Common myeloid progenitor, CD34-positive (primary cell): ENCODE results near the gene PSMB5.

Experiments used
- CTCF ChIA-PET: fragments of 350-600 bp; sonication (Branson Sonifier 250); formaldehyde crosslinking; loops from one replicate; lab custom pipeline; 2021; ENCODE audit warnings: antibody characterized with exemption; lab: Charles Lee
- POLR2A ChIA-PET: fragments of 350-600 bp; sonication (Branson Sonifier 250); formaldehyde crosslinking; loops from one replicate; lab custom pipeline; 2021; ENCODE audit warnings: antibody characterized with exemption; lab: Charles Lee
- DNase-seq, 3 donors: peaks; one replicate each; pipeline versions ENCODE4 v3.0.0 to v3.0.0-alpha.2; 2013
- H3K27ac ChIP-seq, 2 experiments: 1 replicate in 1 of 2; 2 replicates in 1 of 2; pipeline ENCODE4 v1.7.0; 2013; ENCODE audit warnings: inconsistent platforms in 2 of 2, low read length in 2 of 2, mild to moderate bottlenecking in 2 of 2, low read depth in 1 of 2, moderate library complexity in 1 of 2; ENCODE audit not compliant: severe bottlenecking in 2 of 2, insufficient read depth in 1 of 2, poor library complexity in 1 of 2
- H3K27me3 ChIP-seq, 5 experiments: replicated peaks in 2 of 5; 1 replicate in 3 of 5; 2 replicates in 2 of 5; pipeline versions ENCODE4 v1.6.1 to v1.7.0; 2013; ENCODE audit warnings: low read length in 4 of 5, mild to moderate bottlenecking in 2 of 5, moderate library complexity in 2 of 5, inconsistent platforms in 1 of 5; ENCODE audit not compliant: insufficient read depth in 5 of 5, control insufficient read depth in 4 of 5
- H3K36me3 ChIP-seq, 4 experiments: 1 replicate in 2 of 4; 2 replicates in 2 of 4; pipeline versions ENCODE4 v1.6.1 to v1.7.0; 2013; ENCODE audit warnings: low read length in 3 of 4, control low read depth in 1 of 4, mild to moderate bottlenecking in 1 of 4; ENCODE audit not compliant: control insufficient read depth in 4 of 4, insufficient read depth in 4 of 4
- H3K4me1 ChIP-seq, 4 experiments: 1 replicate in 3 of 4; 2 replicates in 1 of 4; pipeline versions ENCODE4 v1.6.1 to v1.7.1; 2013; ENCODE audit warnings: low read length in 3 of 4, mild to moderate bottlenecking in 3 of 4, control low read depth in 1 of 4, inconsistent platforms in 1 of 4, moderate library complexity in 1 of 4; ENCODE audit not compliant: control insufficient read depth in 4 of 4, insufficient read depth in 4 of 4; ENCODE audit errors: control extremely low read depth in 1 of 4
- H3K4me3 ChIP-seq, 7 experiments: 1 replicate in 4 of 7; 2 replicates in 3 of 7; pipeline versions ENCODE4 v1.5.1 to v1.7.0; 2013; ENCODE audit warnings: mild to moderate bottlenecking in 7 of 7, low read length in 6 of 7, moderate library complexity in 6 of 7, inconsistent platforms in 2 of 7, low read depth in 2 of 7, control low read depth in 1 of 7; ENCODE audit not compliant: insufficient read depth in 4 of 7, control insufficient read depth in 1 of 7; ENCODE audit errors: extremely low read depth in 1 of 7
- H3K9me3 ChIP-seq, 5 experiments: 1 replicate in 4 of 5; 2 replicates in 1 of 5; pipeline versions ENCODE4 v1.6.1 to v1.7.1; 2013; ENCODE audit warnings: low read length in 4 of 5, mild to moderate bottlenecking in 2 of 5, inconsistent platforms in 1 of 5, low read depth in 1 of 5, moderate library complexity in 1 of 5; ENCODE audit not compliant: control insufficient read depth in 4 of 5, insufficient read depth in 2 of 5; ENCODE audit errors: control extremely low read depth in 1 of 5
- WGBS: methylation state at CpG from one replicate; pipeline ENCODE4 v1.1.5; 2013; ENCODE audit not compliant: insufficient coverage; 5-methylcytosine and 5-hydroxymethylcytosine counted together

PSMB5 gene

GRCh38 chr14:23035303-23036144, 824 bp upstream of the PSMB5 start:
- no peaks in the 10 kb centered on the region for H3K9me3 ChIP-seq
- no peaks in the 10 kb centered on the region for H3K27me3 ChIP-seq
- H3K27ac ChIP-seq = peak overlapping the region; percentile 88 to 95
- 40% methylated on average over 5 of the region's 14 CpGs for WGBS
- peaks cover 4 to 23% (median 17%) of the 10 kb centered on the region in 4 experiments for H3K36me3 ChIP-seq
- no peak for DNase-seq
- H3K4me3 ChIP-seq = peak overlapping the region in 6 of 7 experiments; percentile 88 to 97 (median 91)
- ChIA-PET CTCF (interaction anchor here (2.5 to 33.6 kb wide), 2 partner anchors 23 to 47 kb away, joined by 12 to 933 read pairs; partner anchors contain the start of genes AJUBA and CDH24), POLR2A (interaction anchor here (0.6 to 1.6 kb wide), 2 partner anchors 20 to 37 kb away, joined by 3 read pairs; no protein-coding TSS in a partner anchor)
- peaks cover 6 to 12% (median 11%) of the 10 kb centered on the region in 4 experiments for H3K4me1 ChIP-seq

- ChIA-PET POLR2A (interaction anchor here (1.6 kb wide), 1 partner anchor 18 kb away, joined by 3 read pairs; no protein-coding TSS in a partner anchor), CTCF (interaction anchor here (0.8 to 2.5 kb wide), 7 partner anchors 12 to 39 kb away, joined by 3 to 16 read pairs (median 5); partner anchors contain the start of gene CDH24)
- peaks cover 6 to 17% (median 13%) of the 10 kb centered on the region in 4 experiments for H3K4me1 ChIP-seq
- H3K27ac ChIP-seq = peak overlapping the region; percentile 88 to 95
- no peaks in the 10 kb centered on the region for H3K9me3 ChIP-seq
- peaks cover 5 to 29% (median 23%) of the 10 kb centered on the region in 4 experiments for H3K36me3 ChIP-seq
- WGBS = 48% methylated on average over 9 of the region's 17 CpGs
- DNase-seq = no peak
- H3K27me3 ChIP-seq = no peaks in the 10 kb centered on the region
- H3K4me3 ChIP-seq = peak overlapping the region; percentile 76 to 97 (median 89)
Observed at GRCh38 chr14:23033801-23034497, 751 bp downstream of the PSMB5 start.

GRCh38 chr14:23033251-23033727, 1.4 kb downstream of the PSMB5 start:
- Histone ChIP-seq H3K9me3 (no peaks in the 10 kb centered on the region), H3K27ac (no peak overlapping the region), H3K36me3 (peaks cover 5 to 35% (median 23%) of the 10 kb centered on the region in 4 experiments), H3K4me1 (peaks cover 6 to 20% (median 15%) of the 10 kb centered on the region in 4 experiments), H3K4me3 (peak overlapping the region in 4 of 7 experiments; percentile 88 to 95 (median 88)), H3K27me3 (no peaks in the 10 kb centered on the region)
- no peak for DNase-seq
- ChIA-PET POLR2A (interaction anchor here (1.6 kb wide), 1 partner anchor 17 kb away, joined by 3 read pairs; no protein-coding TSS in a partner anchor), CTCF (interaction anchor here (0.8 to 2.5 kb wide), 8 partner anchors 11 to 47 kb away, joined by 4 to 16 read pairs (median 4); partner anchors contain the start of gene CDH24)
- 98% methylated on average over 10 of the region's 10 CpGs for WGBS

GRCh38 chr14:23030936-23031335, 3.8 kb downstream of the PSMB5 start:
- H3K4me3 ChIP-seq = no peak overlapping the region
- no peak for DNase-seq
- 100% methylated on average over 4 of the region's 4 CpGs for WGBS
- no peaks in the 10 kb centered on the region for H3K9me3 ChIP-seq
- H3K27ac ChIP-seq = no peak overlapping the region
- H3K4me1 ChIP-seq = peaks cover 6 to 20% (median 15%) of the 10 kb centered on the region in 4 experiments
- H3K36me3 ChIP-seq = peaks cover 10 to 48% (median 32%) of the 10 kb centered on the region in 4 experiments
- ChIA-PET POLR2A (interaction anchor here (0.6 kb wide), 2 partner anchors 9 to 13 kb away, joined by 3 read pairs; no protein-coding TSS in a partner anchor), CTCF (interaction anchor here (1.0 to 3.3 kb wide), 6 partner anchors 12 to 45 kb away, joined by 3 to 8 read pairs (median 6); partner anchors contain the start of gene PSMB11)
- H3K27me3 ChIP-seq = no peaks in the 10 kb centered on the region

- 70% methylated on average over 2 of the region's 2 CpGs for WGBS
- H3K4me3 ChIP-seq = no peak overlapping the region
- POLR2A ChIA-PET = no interaction called here
Observed at GRCh38 chr14:23028799-23029198, 5.9 kb downstream of the PSMB5 start.

GRCh38 chr14:23025151-23025814, 9.4 kb downstream of the PSMB5 start:
- ChIA-PET POLR2A (no interaction called here), CTCF (interaction anchor here (1.0 to 6.8 kb wide), 7 partner anchors 9 to 51 kb away, joined by 3 to 31 read pairs (median 3); partner anchors contain the start of gene CDH24)
- Histone ChIP-seq H3K27me3 (no peaks in the 10 kb centered on the region), H3K27ac (no peak overlapping the region), H3K4me1 (peaks cover 0 to 7% (median 4%) of the 10 kb centered on the region in 4 experiments), H3K9me3 (no peaks in the 10 kb centered on the region), H3K36me3 (peaks cover 17 to 46% (median 29%) of the 10 kb centered on the region in 4 experiments), H3K4me3 (no peak overlapping the region)
- DNase-seq = no peak
- 93% methylated on average over 3 of the region's 4 CpGs for WGBS

More at GRCh38 chr14:23028799-23029198, 5.9 kb downstream of the PSMB5 start:
- peaks cover 0 to 16% (median 9%) of the 10 kb centered on the region in 4 experiments for H3K4me1 ChIP-seq
- H3K9me3 ChIP-seq = no peaks in the 10 kb centered on the region
- no peaks in the 10 kb centered on the region for H3K27me3 ChIP-seq
- CTCF ChIA-PET = interaction anchor here (0.6 to 5.6 kb wide), 5 partner anchors 14 to 34 kb away, joined by 4 to 27 read pairs (median 5); partner anchors contain the start of gene PSMB11
- peaks cover 20 to 62% (median 43%) of the 10 kb centered on the region in 4 experiments for H3K36me3 ChIP-seq
- H3K27ac ChIP-seq = no peak overlapping the region
- DNase-seq = peak in 1 of 3 donors; percentile 20
